HL-60 (cell line): ENCODE results near the gene SLC2A13.

Experiments used
- CTCF ChIP-seq: IDR thresholded peaks from one replicate; pipeline ENCODE4 v1.5.1; 2011; ENCODE audit warnings: low read length, control low read depth, inconsistent platforms; ENCODE audit not compliant: insufficient read depth
- POLR2AphosphoS5 ChIP-seq: IDR thresholded peaks from 2 replicates; pipeline ENCODE4 v1.6.1; 2012; ENCODE audit warnings: low read depth

- TF ChIP-seq CTCF (no peak), POLR2AphosphoS5 (no peak)
Measured at GRCh38 chr12:39743655-39744054, 362.2 kb downstream of the SLC2A13 start.
